NCI-H1694 treated with DMSO at 0.1 percent for 48 hours (cell line): ENCODE results near the gene ANO2.
"Not testable (repeated sequence)": the region's sequence is repeated elsewhere in the genome, so short reads cannot be mapped to it uniquely, and the experiment has no call there.

Experiments
- DNase-seq: peaks from one replicate; lab custom pipeline; 2025; lab: John Stamatoyannopoulos, UW

Gene ANO2

GRCh38 chr12:5723071-5723470 is 222.0 kb downstream of the ANO2 start:
- no peak for DNase-seq

DNA sequence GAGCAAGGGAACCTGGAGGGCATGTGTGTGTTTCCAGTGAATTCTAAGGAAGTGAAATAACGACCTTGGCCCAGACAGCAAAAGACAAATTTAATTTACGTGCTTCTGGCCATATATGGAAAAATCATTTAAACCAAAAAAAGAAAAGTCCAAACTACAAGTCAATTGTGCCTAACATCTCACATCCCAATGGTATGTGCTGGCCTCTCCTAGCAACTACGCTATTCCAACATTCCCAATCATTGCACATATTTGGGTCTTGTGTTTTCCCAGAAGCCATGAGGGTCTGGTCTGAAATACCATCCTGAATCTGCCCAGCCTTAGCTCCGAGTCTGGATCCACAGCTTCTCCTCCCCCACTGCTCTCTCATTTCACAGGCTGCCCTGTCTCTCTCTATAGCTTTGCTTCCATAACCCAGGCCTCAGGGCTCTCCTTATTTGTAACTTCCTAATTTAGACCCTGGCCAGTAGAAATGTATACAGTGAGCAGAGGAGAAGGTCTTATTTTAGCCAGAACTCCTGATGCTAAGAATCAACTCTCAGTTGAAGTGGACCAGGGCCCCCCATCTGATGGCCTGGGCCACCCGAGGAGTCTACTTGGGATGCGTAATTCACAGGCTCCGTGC is 224.6 kb downstream of the ANO2 start:
- DNase-seq = no peak

DNA sequence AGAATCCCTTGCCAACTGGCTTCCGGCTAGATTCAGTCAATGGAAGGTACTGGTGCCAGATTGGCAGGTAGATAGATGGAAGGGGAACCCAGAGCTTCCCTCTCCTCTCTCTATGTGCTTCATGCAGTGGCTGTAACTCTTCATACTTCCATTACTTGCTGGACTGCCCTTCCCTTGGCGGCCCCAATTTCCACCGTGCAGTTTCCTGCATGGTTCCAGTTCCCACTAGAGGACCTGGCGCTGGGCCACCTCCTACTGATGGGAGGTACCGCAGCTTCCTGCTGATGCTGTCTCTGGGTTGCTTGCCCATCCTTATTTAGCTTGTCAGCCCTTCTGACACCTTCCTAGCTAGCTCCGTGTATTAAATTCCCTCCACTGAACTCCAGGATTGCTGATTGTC is 226.4 kb downstream of the ANO2 start:
- DNase-seq = no peak

DNA sequence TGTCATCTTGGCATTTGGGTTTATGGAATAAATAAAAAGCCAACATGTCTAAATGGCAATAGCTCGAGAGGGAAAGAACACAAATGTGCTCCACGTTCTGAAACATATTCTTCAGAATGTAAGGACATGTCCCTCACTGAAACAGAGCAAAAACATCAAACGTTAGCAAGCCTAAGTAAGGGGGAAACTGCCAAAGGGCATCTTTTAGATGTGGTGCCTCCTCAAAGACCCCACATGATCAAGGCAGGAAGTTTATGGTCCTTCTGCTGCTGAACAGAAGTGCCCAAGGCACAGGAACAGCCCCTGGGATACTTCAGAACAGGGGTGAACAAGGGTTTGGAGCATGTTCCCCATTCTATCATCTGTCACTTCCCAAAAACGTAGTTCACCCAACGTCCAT is 227.0 kb downstream of the ANO2 start:
- DNase-seq = no peak

- no peak for DNase-seq
These were observed 228.1 kb downstream of the ANO2 start for GRCh38 chr12:5716976-5717375.

- DNase-seq = no peak
These were observed 228.9 kb downstream of the ANO2 start for GRCh38 chr12:5716201-5716600.

DNA sequence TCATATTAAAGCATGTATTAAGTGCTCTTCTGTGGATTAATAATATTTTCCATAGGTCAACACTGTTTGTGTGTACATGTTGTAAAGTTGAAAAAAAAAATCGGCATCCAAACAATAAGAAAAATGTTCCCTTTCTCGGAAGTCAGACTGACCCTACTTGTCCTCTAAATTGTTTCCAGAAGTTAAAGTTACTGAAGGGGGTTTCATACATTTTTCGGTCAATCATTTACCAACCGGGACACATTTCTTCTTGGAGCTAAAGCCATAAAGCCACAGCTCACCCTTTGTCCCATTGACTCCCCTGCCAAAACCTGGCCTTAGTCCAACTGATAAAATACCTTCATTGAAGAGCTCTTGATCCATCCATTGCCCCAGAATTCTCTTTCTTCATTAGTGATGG is 230.0 kb downstream of the ANO2 start:
- no peak for DNase-seq

GRCh38 chr12:5713599-5714081 is 231.4 kb downstream of the ANO2 start:
- no peak for DNase-seq

DNA sequence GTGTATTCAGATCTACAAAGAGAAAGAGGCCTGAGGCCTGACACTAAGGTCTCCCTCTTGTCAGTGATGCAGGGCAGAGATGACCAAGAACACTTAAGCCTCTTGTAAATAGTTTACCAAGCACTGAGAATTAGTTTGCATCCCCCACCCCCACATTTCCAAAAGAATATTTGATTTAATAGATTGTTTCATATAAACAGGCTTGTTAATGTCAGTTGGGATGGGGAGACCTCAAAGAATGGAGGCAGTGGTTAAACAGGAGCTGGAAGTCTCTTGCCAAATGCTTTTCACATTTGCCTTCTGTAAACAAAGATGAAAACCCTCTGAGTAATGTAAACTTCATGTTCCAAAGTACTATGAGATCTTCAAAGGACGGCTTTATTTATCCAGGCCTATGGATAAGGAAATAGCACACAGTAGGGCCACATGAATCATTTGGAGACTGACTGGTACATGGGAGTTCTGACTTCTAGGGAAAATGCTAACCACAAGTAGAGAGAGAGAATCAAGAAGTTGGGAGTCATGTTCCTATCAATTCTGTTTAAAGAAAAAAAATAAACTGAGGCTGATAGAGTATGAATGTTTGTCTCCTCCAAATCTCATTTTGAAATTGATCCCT is 234.7 kb downstream of the ANO2 start:
- DNase-seq = no peak

GRCh38 chr12:5708371-5708770 is 236.7 kb downstream of the ANO2 start:
- DNase-seq = no peak

GRCh38 chr12:5706247-5706646 is 238.8 kb downstream of the ANO2 start:
- no peak for DNase-seq

DNA sequence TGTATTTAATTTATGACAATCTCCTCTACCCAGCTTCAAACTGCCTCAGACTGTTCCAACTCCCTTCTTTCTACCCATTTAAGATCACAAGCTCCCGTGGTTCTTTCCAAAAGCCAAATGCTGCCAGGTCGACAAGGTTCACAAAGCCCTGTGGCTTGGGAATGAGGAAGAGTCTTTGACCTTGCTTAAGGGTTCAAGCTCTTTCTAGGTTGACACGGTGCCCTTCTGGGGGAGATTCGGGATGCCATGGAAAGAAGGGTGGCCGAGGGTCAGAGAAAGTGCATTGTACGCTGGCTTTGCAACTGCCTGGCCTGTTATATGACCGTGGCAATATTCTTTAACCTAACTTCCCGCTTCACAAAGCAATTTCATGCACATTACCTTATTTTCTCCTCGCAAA is 239.3 kb downstream of the ANO2 start:
- no peak for DNase-seq

- DNase-seq = no peak
These were observed 250.2 kb downstream of the ANO2 start for GRCh38 chr12:5694759-5695409.

- DNase-seq = no peak
These were observed 252.2 kb downstream of the ANO2 start for GRCh38 chr12:5692850-5693249.

DNA sequence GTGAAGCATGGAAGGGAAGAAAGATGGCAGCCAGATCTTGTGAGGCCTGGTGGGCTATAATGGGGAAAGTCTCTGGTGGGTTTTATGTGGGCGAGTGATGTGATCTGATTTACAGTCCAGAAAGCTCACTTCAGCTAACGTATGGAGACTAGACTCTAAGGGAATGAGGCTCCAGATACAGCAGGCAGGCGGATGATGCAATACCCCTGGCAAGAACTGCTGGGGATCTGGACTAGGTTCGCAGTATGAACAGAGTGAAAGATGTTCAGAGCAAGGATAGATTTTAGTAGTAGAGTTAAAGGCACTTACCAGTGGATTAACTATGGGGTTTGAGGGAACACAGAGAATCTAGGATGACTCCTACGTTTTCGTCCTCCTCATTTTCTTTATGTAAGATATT is 253.1 kb downstream of the ANO2 start:
- no peak for DNase-seq

DNA sequence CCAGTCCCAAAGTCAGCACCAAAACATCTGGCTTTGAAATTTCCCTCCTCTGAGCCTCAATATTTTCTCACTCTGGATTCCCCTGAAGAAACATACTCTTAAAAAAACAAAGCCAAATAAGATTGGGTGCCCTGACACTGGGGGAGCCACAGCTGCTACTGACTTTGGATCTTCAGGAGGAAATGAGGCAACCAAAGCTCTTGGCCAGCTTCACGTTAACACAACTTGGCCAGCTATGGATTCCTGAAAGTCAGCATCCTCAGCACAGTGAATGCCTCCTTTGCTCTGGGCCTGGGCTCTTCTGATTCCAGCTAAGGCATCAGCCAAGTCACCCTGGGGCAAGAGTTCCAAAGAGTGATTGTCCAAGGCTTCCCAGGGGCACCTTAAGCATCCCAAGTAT is 254.8 kb downstream of the ANO2 start:
- DNase-seq = no peak

GRCh38 chr12:5689773-5690172 is 255.3 kb downstream of the ANO2 start:
- DNase-seq = no peak

DNA sequence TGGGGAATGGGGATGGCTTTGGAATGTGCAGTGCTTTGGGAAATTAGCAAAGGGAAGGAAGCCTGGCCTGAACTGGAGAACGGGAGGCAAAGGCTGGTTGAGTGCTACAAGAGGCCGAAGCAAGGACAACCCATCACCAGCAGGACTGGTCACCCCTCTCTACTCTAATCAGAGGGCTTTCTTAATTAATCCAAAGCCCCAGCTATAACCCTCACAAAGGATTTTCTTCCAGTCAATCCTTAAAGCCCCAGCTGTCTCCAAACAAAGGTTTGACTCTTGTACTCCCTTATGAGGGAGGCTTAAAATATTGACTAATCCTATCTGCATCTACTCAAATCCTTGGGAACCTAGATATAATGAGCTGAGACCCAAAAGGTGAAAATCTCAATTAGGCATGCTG is 256.8 kb downstream of the ANO2 start:
- DNase-seq = no peak

GRCh38 chr12:5685935-5686334 is 259.1 kb downstream of the ANO2 start:
- DNase-seq = no peak

DNA sequence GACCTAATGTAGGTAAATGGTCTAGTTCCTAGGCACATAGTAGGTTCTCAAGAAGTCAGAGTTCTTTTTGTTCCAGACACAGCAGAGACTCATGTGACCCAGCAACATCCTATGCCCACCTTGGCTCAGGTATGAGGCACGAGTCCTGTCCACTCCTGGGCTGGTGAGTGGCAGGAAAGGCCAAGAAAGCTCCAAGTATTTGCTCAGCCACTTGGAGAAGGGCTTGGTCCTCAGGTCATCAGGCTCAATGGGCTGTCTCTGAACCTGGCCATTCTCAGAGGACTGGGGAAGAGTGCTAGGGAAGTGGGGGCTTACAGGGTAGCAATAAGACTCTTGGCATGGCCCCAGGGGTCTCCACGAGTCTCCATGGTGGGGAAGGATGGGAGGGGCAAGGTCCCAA is 260.1 kb downstream of the ANO2 start:
- DNase-seq = no peak

- no peak for DNase-seq
These were observed 262.5 kb downstream of the ANO2 start for GRCh38 chr12:5682581-5682980.

GRCh38 chr12:5678176-5678575 is 266.9 kb downstream of the ANO2 start:
- DNase-seq = no peak

- DNase-seq = not testable (repeated sequence)
These were observed 275.4 kb downstream of the ANO2 start for GRCh38 chr12:5669624-5670023.

GRCh38 chr12:5665615-5666014 is 279.4 kb downstream of the ANO2 start:
- DNase-seq = no peak
